ENCODE results near the gene SAMD9. TPM values are rescaled to one million over a fixed set of nuclear protein-coding genes. Genes with fewer than 3 reads are reported as not detected.
"Not testable (repeated sequence)": the region's sequence is repeated elsewhere in the genome, so short reads cannot be mapped to it uniquely, and the experiment has no call there.

SAMD9 gene
- total RNA-seq, 1 donor from 2014 or later = 10.3 TPM

GRCh38 chr7:93120592-93121549, 3.1 kb upstream of the SAMD9 start:
- DNase-seq (ENCODE audit: low read depth in 2 of 2) = no peak

DNA sequence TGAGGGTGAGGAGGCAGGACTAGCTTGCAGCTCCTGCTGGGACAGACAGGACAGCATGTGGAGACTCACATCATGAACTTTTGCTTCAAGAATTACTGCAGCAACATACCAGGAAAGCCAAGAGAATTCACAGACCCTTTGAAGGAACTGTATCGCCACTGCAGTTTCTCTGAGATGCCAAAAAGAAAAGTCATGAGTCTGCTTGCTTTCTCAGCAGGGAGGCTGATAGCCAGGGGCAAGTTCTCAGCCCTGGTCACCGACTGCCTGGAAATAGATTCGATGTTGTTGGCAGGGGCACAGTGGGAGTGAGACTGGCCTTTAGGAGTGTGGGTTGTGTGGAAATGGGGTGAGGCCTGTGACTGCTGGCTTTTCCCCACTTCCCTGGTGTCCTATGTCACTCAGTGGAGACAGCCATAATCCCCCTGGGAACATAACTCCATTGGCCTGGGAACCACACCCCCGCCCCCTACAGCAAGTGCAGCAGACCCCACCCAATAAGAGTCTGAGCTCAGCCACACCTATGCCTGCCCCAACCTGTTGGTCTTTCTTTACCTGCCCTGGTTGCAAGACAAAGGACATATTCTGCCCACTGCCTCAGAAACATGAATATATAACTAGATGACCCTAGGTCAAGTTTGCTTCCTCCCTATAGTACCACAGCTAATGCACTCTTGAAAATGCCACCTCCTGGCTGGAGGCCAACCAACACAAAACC, 1.6 kb upstream of the SAMD9 start:
- DNase-seq (ENCODE audit: low read depth in 2 of 2) = no peak

DNA sequence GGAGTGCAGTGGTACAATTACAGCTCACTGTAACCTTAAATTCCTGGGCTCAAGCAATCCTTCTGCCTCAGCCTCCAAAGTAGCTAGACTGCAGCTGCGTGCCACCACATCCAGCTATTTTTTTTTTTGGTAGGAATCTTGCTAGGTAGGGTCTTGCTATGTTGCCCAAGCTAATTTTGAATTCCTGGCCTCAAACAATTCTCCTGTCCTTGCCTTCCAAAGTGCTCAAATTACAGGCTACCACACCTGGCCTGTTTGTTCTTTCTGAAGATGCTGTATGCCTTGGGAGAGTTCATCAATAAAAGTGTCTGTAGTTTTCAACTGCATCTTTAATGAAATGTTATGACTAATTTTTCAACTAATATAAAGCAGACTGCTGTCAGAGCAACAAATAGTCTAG, 452 bp downstream of the SAMD9 start:
- no peak for DNase-seq (ENCODE audit: low read depth in 2 of 2)

- DNase-seq (ENCODE audit: low read depth in 2 of 2) = no peak
Observed at GRCh38 chr7:93115796-93116195, 2.0 kb downstream of the SAMD9 start.

GRCh38 chr7:93108003-93108402, 9.8 kb downstream of the SAMD9 start:
- DNase-seq (ENCODE audit: low read depth in 2 of 2) = no peak

DNA sequence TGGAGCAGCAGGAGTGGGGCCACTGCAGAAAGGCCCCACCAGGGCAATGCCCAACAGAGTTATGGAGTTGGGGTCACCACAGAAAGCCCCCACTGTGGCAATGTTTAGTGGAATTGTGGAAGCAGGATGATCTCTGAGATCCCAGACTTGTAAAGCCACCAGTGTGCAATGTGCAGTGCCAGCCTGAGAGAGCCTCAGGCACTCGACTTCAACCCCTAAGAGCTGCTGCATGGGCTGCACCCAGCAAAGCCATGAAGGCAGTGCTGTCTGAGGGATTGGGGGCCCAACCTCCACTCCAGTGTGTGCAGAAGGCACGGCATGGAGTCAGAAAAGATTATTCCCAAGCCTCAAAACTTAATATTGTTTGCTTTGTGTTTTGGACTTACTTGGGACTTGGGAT, 20.4 kb downstream of the SAMD9 start:
- no peak for DNase-seq (ENCODE audit: low read depth in 2 of 2)

GRCh38 chr7:93092757-93093370, 24.9 kb downstream of the SAMD9 start:
- DNase-seq (ENCODE audit: low read depth in 2 of 2) = peak; percentile 11 to 64

DNA sequence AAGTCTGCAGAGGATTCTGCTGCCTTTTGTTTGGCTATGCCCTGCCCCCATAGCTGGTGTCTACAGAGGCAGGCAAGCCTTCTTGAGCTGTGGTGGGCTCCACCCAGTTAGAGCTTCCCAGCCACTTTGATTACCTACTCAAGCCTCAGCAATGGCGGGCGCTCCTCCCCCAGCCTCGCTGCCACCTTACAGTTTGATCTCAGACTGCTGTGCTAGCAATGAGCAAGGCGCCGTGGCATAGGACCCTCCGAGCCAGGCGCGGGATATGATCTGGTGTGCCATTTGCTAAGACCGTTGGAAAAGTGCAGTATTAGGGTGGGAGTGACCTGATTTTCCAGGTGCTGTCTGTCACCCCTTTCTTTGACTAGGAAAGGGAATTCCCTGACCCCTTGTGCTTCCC, 44.4 kb downstream of the SAMD9 start:
- not testable (repeated sequence) for DNase-seq (ENCODE audit: low read depth in 2 of 2)

GRCh38 chr7:93062599-93062998, 55.2 kb downstream of the SAMD9 start:
- no peak for DNase-seq (ENCODE audit: low read depth in 2 of 2)

- DNase-seq (ENCODE audit: low read depth in 2 of 2) = no peak
Observed at GRCh38 chr7:93060865-93061264, 56.9 kb downstream of the SAMD9 start.

- DNase-seq (ENCODE audit: low read depth in 2 of 2) = no peak
Observed at GRCh38 chr7:93060025-93060424, 57.8 kb downstream of the SAMD9 start.

- not testable (repeated sequence) for DNase-seq (ENCODE audit: low read depth in 2 of 2)
Observed at GRCh38 chr7:93056621-93057020, 61.2 kb downstream of the SAMD9 start.

DNA sequence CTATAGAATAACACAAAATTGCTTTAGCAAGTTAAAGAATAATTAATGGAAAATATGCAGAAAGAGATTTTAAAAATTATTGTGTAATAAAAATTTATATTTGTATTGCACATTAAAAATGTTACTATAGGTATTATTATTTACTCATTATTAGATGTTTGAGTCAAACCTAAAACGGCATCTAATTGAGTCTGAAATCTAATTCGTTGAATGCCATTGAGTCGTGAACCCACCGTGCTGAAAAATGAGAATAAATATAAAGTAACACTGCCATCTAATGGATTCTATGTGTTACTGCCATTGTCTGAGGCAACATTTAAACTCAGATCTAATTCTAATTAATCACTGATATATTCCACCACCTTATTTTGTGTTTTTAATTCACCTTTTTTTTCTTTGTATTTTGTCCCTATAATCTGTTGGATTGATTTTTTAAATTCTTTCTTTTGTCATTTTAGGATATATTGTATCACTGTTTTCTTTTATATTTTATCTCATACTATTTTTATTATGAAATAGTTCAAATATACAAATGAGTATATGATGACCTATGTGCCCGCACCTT, 62.2 kb downstream of the SAMD9 start:
- peak; percentile 40 to 53 for DNase-seq (ENCODE audit: low read depth in 2 of 2)

GRCh38 chr7:93054975-93055374, 62.8 kb downstream of the SAMD9 start:
- DNase-seq (ENCODE audit: low read depth in 2 of 2) = no peak

DNA sequence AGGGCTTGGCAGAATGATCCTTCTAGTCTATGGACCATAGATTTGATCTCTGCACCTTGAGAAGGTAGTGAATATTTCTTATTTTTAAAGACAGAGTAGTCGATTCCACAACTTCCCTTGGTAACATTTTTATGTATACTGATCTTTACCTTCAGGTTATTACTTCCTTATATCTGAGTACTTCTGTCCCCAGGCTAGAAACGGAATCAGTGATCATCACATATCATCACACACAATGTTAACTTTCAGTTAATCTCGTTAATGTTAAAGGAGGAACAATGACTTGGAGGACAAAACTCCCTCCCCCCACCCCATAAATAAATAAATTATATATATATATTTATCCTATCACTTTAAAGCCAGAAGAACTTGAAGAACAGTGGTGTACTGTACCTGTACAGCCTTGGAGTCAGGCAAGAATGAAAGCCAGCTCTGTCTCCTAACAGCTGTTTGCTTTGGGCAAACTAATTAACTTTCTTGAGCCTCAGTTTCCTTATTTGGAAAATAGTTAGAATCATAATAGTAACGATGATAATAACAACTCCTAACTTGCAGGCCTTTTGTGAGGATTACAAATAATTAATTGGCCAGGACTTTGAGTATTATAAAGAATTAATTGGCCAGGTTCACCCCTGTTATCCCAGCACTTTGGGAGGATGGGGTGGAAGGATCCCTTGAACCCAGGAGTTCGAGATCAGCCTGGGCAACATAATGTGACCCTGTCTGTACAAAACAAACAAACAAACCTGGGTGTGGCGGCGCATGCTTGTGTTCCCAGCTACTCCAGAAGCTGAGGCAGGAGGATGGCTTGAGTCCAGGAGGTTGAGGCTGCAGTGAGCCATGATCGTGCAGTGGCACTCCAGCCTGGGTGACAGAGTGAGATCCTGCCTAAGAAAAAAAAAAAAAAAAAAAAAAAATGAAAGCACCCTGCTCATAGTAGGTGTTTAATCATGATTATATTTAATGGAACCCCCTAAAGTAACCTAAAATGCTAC, 63.5 kb downstream of the SAMD9 start:
- DNase-seq (ENCODE audit: low read depth in 2 of 2) = no peak

GRCh38 chr7:93053209-93053948, 64.4 kb downstream of the SAMD9 start:
- no peak for DNase-seq (ENCODE audit: low read depth in 2 of 2)

DNA sequence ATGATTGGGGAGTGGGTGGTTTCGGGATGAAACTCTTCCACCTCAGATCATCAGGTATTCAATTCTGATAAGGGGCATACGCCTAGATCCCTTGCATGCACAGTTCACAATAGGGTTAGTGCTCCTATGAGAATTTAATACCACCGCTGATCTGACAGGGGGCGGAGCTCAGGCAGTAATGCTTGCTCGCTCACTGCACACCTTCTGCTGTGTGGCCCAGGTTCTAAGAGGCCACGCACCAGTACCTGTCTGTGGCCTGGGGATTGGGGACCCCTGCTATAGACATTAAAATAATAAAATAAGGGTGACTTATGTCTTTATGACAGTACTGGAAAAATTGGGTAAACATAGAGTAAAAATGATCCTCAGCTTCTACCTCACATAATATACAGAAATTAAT, 66.1 kb downstream of the SAMD9 start:
- no peak for DNase-seq (ENCODE audit: low read depth in 2 of 2)

Measured in dermis microvascular lymphatic vessel endothelial cell (primary cell).